Iris pigment epithelial cell (primary cell): ENCODE measurements around the gene IDS.
A peak's percentile ranks its signal among the peaks of the same experiment; 100 is the strongest.
"Not testable (repeated sequence)": the region's sequence is repeated elsewhere in the genome, so short reads cannot be mapped to it uniquely, and the experiment has no call there.

Experiments
- DNase-seq: peaks from one replicate; pipeline ENCODE4 v3.0.0-alpha.2; 2011; ENCODE audit warnings: low read depth

Gene IDS

GRCh38 chrX:149527705-149528104 is 22.6 kb upstream of the IDS start:
- peak; percentile 34 for DNase-seq

- not testable (repeated sequence) for DNase-seq
Observed at GRCh38 chrX:149526318-149527033, 21.4 kb upstream of the IDS start.

- DNase-seq = not testable (repeated sequence)
Observed at GRCh38 chrX:149525903-149526302, 20.8 kb upstream of the IDS start.

GRCh38 chrX:149525389-149525788 is 20.3 kb upstream of the IDS start:
- DNase-seq = peak; percentile 69

- DNase-seq = no peak
Observed at GRCh38 chrX:149522916-149523315, 17.8 kb upstream of the IDS start.

- DNase-seq = no peak
Observed at GRCh38 chrX:149521438-149521837, 16.3 kb upstream of the IDS start.

- DNase-seq = not testable (repeated sequence)
Observed at GRCh38 chrX:149520636-149521277, 15.7 kb upstream of the IDS start.

GRCh38 chrX:149518236-149518635 is 13.1 kb upstream of the IDS start:
- DNase-seq = no peak

GRCh38 chrX:149517308-149517707 is 12.2 kb upstream of the IDS start:
- DNase-seq = no peak

GRCh38 chrX:149516604-149517003 is 11.5 kb upstream of the IDS start:
- no peak for DNase-seq

GRCh38 chrX:149515954-149516602 is 11.0 kb upstream of the IDS start:
- no peak for DNase-seq

GRCh38 chrX:149513825-149514428 is 8.8 kb upstream of the IDS start:
- no peak for DNase-seq

GRCh38 chrX:149512225-149512885 is 7.2 kb upstream of the IDS start:
- DNase-seq = peak; percentile 42

GRCh38 chrX:149511081-149511480 is 6.0 kb upstream of the IDS start:
- DNase-seq = peak; percentile 29

GRCh38 chrX:149510386-149510785 is 5.3 kb upstream of the IDS start:
- no peak for DNase-seq

- no peak for DNase-seq
Observed at GRCh38 chrX:149508467-149508866, 3.4 kb upstream of the IDS start.

GRCh38 chrX:149506349-149506748 is 1.2 kb upstream of the IDS start:
- no peak for DNase-seq

GRCh38 chrX:149505671-149506070 is 565 bp upstream of the IDS start:
- DNase-seq = no peak

- DNase-seq = no peak
Observed at GRCh38 chrX:149504226-149504914, 736 bp downstream of the IDS start.

GRCh38 chrX:149503446-149503845 is 1.7 kb downstream of the IDS start:
- peak; percentile 73 for DNase-seq

- not testable (repeated sequence) for DNase-seq
Observed at GRCh38 chrX:149502923-149503322, 2.2 kb downstream of the IDS start.

- no peak for DNase-seq
Observed at GRCh38 chrX:149499766-149500165, 5.3 kb downstream of the IDS start.
